Right forelimb (tissue), 1 donor: Measurements from ENCODE around the gene GUCY2F.

ENCODE experiments used
- DNase-seq: peaks from one replicate; pipeline ENCODE4 v3.0.0-alpha.2; 2018

GUCY2F gene

DNA sequence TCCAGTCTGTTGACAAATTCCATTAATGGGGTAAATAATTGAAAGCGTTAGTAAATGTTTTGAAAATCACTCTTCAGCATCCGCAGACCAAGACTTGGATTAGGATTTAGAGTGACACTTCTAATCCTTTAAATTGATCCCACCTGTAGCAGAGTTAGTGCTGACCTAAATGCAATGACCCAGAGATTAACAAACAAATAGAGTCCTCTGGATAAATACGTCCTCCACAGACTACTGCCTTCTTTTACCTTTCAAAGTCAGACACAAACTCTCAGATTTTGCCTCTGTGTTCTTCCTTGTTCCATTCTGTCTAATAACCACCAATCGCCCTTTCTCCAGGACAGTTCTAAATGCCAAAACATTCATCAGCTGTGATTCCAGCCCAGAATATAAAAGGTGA lies at the start of gene GUCY2F:
GUCY2F (minus strand) TSS at position 101 of the 400 bp plus-strand sequence. CDS start 6,150 bp downstream, outside the sequence.
- no peak for DNase-seq

DNA sequence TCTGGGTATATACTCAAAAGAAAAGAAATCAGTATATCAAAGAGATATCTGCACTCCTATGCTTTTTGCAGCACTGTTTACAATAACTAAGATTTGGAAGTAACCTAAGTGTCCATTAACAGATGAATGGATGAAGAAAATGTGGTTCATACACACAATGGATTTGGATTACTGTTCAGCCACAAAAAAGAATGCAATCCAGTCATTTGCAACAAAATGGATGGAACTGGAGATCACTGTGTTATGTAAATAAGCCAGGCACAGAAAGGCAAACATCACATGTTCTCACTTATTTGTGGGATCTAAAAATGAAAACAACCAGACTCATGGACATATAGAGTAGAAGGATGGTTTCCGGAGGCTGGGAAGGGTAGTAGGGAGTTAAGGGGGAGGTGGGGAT lies 37.1 kb upstream of the GUCY2F start:
- no peak for DNase-seq

DNA sequence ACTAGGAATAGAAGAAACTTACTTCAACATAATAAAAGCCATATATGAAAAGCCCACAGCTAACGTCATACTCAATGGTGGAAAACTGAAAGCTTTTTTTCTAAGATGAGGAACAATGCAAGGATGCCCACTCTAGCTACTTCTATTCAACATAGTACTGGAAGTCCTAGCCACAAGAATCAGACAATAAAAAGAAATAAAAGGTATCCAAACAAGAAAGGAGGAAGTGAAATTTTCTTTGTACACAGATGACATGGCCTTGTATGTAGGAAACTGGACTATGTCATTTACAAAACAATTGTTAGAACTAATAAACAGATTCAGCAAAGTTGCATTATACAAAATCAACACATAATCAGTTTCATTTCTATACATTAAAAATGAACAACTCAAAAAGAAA lies 29.2 kb upstream of the GUCY2F start:
- DNase-seq: no peak

- DNase-seq: no peak
Observed at GRCh38 chrX:109508915-109509314, 27.0 kb upstream of the GUCY2F start.

DNA sequence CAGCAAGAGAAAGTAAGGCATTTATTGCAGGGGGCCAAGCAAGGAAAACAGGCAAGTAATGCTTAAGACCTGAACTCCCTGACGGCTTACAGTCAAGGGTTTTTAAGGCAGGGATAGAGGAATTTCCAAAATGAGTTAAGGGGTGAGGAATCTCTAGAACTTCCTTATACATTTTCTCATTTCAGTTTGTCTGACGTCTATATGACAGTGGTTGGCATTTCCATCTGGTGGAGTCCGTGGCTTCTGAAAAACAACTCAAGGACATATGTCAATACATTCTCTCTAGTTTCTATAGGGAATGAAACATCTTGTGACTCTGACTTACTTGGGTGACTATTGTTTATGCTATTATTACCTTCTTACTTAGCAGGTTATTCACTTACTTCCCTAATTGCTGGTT lies 19.3 kb upstream of the GUCY2F start:
- DNase-seq: no peak

DNA sequence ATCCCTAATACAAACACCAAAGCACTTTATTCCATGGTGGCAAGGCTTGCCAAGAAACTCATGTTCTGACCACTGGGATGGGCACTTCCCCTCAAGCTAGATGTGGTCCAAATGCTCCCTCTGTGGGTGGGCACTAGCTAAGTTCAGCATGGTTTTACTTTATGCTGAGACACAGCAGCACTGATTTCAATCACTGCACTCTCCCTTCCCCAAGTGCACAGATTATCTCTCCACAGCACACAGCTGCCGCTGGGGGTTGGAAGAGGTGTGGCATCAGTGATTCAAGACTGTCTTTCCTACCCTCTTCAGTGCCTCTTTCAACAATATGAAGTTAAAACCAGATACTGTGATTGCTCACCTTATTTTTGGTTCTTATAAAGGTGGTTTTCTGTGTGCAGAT lies 16.5 kb upstream of the GUCY2F start:
- no peak for DNase-seq

GRCh38 chrX:109489174-109489573 lies 7.3 kb upstream of the GUCY2F start:
- no peak for DNase-seq

DNA sequence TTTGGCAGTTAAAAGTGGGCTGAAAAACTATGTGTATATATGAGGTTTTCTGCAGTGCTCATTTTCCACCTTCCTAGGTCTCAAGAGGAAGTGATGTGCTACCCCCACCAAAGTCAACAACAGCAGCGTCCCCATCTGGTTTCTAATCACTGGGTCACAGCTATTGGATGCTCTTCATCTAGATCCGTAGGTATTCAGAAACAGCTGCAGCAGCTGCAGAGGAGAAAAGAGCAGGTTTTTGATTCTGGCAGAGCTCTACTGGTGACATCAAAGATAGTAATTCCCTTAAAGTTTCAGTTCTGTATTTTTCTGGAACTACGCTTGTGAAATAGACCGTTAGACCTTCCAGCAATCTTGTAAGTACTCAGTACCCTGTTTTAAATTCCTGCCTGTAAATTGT lies 5.8 kb upstream of the GUCY2F start:
- DNase-seq: no peak

DNA sequence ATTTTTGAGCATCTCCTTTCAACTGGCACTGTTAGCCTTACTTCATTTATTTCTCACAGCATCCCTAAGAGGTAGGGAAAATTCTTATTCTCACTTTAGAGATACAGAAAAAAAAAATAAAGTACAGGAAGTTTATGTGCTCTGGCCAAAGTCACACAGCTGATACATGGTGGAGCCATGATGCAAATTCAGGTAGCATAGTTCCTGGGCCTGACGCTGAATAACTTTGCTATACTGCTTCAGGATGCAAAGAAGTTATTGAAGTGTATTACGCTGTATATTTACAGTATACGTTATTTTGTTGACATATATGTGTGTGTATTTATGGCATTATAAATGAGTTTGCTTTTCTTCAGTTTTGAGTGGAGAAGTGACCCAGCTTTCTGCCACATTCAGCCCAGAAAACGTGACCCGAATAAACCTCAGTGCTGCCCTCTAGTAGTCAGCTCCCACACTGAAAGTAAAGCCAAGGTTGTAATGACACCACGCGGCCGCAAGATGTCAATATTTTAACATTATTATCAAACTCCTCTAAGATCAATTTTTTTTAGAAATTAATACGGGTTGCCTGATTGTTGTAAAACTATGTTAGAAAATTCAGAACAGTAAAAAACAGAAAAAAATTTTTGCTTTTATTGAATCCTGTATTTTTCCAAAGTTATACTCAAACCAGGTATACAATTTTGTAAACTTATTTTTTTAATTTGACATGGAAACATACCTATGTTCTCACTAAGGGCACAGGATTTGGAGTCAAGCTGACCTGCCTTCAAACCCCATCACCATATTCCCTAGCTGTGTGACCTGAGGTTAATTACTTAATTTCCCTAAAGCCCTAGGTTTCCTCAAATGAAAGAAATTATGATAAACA lies 3.8 kb upstream of the GUCY2F start:
- DNase-seq: peak; percentile 57

DNA sequence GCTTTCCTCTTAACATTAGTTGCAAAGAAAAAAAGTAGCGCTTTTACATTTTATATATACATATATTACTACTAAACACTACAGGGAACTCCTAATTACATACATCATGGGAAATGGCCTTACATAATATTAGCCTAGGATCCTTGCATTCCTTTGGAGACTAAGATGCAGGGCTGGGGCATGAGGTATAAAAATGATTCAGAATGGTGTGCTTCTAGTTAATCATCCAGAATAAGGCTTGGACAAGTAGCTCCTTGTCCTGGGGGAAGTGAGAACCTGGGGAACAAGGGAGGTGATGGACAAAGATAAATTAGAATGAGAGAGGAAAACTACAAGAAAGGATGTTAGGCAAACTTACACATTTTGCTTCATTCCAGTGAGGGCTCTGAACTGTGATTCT lies 3.0 kb upstream of the GUCY2F start:
- no peak for DNase-seq

DNA sequence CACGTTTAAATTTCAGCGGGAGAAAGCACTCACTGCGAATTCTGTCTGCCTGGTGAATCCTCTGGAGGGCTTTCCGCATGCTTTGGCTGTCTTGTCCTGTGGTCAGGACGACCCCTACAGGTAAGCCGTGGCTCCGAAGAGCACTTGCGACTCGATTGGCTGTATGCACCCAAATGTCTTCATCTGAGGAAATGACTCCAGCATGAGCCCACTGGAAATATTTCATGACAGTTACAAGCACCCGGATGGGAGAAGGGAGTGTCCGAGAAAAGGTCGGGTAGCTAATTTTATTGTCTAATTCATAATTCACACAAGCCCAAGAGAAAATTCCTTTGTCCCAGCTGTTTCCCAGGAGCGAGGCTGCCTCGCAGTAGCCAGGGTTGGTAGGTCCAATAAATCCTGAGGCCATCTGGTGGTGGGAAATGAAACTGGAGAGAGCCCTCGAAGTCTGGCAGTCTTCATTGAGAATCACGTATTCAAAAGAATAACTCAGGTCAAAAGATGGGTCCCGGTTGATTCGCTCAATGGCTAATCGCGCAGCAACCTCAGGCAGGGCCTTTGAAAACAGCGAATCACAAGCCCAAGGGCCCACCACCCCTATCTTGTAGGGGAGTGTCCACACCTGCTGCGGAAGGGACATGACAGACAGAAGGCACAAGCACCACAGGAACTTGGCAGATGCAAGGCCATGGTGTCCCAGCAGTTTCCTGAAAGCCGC lies 6.6 kb downstream of the GUCY2F start:
- peak; percentile 51 for DNase-seq

- DNase-seq: no peak
Observed at GRCh38 chrX:109472939-109473735, 8.7 kb downstream of the GUCY2F start.

- no peak for DNase-seq
Observed at GRCh38 chrX:109464231-109464630, 17.7 kb downstream of the GUCY2F start.

DNA sequence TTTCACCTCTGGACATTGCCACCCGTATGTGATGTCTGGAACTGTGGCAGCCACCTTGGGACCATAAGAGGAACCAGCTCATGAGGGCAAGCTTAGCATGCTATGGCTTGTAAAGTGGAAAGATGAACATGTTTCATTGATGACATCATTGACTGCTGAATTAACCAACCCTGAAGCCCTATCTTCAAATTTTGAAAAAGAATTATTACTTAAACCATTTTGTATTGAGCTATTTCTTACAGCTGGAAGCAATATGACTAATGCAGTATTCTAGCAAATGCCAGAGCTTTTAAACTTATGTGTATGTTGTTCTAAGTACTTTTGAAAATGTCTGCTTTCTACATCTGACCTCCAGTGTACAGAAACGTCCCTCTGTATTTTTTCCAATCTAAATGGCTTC lies 18.1 kb downstream of the GUCY2F start:
- no peak for DNase-seq

DNA sequence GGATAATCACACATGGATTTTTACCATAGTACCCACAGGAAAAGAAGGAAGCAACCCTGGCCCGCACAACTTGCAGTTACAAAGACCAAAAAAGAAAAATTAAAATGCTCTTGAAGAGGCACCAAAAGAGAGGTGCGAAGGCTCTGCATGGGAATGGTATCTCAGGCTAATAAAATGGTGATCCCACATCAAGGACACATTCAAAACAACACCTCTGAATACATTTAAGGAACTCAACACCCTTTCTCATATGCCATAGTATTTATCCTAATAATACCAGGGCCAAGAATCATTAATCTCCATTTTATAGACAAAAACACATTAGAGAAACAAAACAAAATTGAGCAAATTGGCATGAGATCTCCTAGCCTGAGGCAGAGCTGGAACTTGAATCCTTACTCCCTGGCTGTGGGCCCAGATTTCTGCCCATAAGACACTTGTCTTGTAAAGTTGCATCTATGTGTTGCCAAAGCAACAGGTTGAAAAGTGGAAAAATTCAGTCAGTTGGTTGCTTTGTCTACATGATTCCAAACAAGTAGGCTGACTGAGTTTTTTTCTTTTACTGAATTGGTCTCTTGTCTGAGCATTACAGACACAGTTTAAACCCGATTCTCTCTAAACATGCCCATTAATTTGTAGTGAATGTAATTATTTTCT lies 33.5 kb downstream of the GUCY2F start:
- DNase-seq: no peak

GRCh38 chrX:109441266-109441665 lies 40.6 kb downstream of the GUCY2F start:
- no peak for DNase-seq

DNA sequence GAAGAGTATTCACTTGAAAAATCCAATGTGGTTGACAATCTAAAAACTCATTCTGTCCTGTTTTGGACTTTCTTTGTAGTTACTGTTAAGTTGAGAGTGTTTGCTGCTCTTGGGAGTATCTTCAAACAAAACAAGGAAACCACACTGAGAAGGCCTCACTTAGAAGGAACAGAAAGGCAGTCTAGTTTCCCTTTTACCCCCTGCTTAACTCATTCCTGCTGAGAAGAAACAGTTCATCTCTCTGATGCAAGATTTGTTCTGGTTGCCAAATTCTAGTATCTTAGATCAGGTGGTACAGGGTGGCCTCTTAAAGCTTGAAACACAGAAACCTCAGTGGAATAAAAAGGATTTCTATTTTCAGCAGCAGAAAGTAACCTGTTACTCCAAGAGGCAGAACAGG lies 41.4 kb downstream of the GUCY2F start:
- no peak for DNase-seq

DNA sequence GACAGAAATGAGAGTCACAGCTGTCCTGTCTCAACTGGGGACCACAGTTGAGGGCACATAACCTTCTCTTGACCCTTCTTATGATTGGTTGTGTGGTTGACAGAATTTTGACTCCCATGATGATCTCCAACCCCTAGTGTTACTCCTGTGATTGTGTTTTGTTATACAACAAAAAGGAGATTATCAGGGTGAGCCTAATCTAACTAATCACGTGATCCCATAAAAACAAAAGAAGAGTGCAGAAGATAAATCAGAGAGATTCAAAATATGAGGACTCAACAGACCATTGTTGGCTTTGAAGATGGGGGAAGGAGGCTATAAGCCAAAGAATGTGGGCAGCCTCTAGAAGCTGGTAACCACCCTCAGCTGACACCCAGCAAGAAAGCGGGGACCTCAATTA lies 72.7 kb downstream of the GUCY2F start:
- DNase-seq: no peak

DNA sequence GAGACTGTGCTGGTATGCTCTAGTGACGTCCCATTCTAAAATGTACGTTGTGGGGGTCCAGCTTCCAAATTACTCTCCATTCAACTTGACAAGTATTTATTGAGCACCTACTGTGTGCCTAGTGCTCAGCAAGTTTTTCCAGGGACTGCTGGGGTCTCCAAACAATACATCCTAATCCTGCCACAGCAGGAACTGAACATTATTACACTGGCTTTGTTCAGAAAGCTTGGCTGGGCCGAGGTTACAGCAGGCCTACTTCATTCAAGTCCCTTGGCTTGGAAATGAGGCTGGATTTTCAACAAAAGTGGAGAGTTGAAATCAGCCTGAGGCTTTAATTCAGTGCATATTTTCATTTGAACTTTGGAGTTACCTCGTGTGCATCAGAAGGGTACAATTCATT lies 78.0 kb downstream of the GUCY2F start:
- no peak for DNase-seq

DNA sequence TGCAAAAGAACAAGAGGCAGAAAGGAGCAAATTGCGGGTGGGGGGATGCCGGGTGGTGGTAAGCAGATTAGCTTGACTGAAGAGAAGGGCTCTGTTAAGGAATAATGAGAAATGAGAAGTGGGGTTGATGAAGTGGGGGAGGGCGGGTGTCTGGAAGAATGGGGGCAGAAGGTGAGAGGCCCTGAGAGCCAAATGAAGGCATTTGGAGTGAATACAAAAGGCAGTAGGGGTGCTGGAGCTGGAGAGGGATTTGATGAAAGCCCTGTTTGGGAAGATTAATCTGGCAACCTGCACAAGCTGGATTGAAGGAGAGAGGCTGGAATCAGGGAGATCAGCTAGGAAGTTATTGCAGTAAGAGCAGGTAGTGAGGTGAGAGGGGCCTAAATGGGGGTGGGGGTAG lies 82.1 kb downstream of the GUCY2F start:
- no peak for DNase-seq

DNA sequence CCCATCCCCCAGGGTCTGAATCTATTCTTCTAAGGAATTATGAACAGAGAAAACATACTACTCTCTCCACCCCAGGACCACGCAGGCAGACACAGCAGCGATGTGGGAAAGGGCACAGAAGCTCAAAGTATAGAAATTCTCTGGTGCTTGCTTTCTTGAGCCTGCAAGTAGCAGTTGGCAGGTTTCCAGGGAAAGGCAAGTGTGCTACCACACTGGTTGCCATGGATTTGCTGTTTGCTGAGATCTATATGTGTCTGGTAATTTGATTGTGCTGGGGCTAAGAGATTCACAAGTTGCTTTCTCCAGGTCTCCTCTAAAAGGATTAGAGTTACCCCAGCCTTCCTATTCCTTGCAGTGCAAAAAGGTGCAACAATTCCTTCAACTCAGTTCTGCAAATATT lies 83.1 kb downstream of the GUCY2F start:
- no peak for DNase-seq

DNA sequence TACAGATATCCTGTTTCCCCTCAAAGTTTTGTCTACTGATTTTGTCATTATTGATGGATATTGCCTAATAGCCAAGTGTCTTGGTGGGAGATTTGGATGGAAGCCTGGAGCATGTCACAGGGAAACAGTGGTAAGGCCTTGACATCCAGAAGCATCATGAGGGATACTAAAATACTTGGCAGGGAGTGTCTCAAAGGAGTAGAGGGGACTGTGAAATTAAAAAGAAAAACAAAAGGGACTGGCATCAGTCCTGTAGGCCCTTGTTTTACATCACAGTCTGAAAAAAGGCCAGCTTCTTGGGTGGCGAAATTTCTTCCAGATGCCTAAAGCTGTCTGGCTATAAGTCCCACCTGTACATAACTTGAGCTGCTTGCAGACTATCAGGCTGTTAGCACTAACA lies 83.8 kb downstream of the GUCY2F start:
- no peak for DNase-seq

- no peak for DNase-seq
Observed at GRCh38 chrX:109393859-109394258, 88.0 kb downstream of the GUCY2F start.
